Measurements from ENCODE around the gene SOWAHC.
"Not testable (repeated sequence)": the region's sequence is repeated elsewhere in the genome, so short reads cannot be mapped to it uniquely, and the experiment has no call there.

SOWAHC gene

DNA sequence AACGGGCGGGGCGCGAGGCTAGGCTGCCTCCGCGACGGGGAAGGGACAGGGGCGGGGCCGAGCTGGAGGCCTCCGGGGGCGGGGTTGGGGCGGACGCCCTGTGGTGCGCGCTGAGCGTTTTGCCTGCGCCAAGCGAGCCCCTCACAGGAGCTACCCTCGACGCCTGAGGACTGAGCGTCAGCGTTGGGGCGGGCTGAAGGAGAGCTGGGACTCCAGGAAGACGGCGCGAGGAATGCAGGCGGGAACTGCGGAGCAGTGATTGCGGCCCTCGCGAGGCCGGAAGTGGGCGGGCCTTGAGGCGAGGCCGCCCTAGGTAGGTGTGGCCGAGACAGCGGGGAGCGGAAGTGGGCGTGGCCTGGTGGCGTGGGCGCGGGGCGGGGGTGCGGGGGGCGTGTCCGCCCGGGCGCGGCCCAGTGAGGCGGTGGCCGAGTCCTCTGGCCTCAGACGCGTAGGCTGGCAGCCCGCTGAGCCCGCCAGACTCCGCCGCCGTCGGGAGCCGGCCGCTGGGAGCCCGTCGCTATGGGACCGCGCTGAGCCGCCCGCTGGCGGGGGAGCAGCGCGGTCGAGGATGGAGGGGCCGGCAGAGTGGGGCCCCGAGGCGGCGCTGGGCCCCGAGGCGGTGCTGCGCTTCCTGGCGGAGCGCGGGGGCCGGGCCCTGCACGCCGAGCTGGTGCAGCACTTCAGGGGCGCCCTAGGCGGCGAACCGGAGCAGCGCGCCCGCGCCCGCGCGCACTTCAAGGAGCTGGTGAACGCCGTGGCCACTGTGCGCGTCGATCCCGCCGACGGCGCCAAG, at the start of gene SOWAHC, which contains the start of gene SEPTIN10:
Gene SOWAHC, plus strand, starts transcription at position 443 of the 793 bp plus-strand sequence. Its CDS starts 126 bp downstream, at position 569.
Gene SEPTIN10, minus strand, starts transcription at position 45 of the 793 bp plus-strand sequence. CDS start 139 bp downstream, outside the sequence.
- DNase-seq: peak; percentile 76 to 79

DNA sequence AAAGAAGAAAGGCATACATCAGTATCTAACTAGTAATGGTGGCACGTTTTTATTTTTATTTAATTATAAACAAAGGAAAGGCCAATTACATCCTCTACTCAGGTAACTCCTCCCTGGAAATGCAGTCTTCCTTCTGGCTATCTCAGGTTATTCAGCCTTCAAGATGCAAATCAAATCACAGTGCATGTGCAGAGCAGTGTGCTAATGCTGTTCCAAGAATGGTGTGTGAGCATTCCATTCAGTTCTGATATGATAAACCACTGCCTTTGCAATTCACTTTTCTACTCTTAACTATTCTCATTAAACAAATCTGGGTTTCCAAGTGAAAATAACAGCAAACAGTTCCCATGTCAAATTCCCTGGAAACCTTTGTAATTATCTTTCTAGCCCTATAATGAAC, 38.8 kb upstream of the SOWAHC start:
- no peak for DNase-seq

- not testable (repeated sequence) for DNase-seq
These were observed 36.5 kb upstream of the SOWAHC start for GRCh38 chr2:109577630-109578029.

- DNase-seq: no peak
These were observed 31.0 kb upstream of the SOWAHC start for GRCh38 chr2:109582928-109583895.

GRCh38 chr2:109586687-109587086, 27.5 kb upstream of the SOWAHC start:
- DNase-seq: no peak

GRCh38 chr2:109591206-109591605, 23.0 kb upstream of the SOWAHC start:
- DNase-seq: no peak

GRCh38 chr2:109592905-109593304, 21.3 kb upstream of the SOWAHC start:
- no peak for DNase-seq

GRCh38 chr2:109594246-109594885, 19.8 kb upstream of the SOWAHC start:
- no peak for DNase-seq

DNA sequence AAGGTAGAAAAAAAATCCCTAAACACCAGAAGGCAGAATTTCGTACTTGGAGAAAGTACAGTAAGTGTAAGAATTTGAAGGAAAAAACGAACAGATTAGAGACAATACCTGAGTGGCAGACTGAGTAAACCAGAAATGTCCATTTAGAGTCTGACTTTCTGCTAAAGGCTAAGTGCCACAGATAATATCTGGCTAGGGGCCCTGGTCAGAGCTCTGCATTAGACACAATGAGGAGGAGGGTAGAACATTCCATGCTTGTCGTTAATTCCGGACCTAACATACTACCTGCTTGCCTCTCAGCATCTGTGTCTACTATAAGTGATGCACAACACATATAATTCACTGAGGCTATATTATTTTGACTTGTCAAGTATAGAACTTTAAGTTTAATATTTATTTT, 18.5 kb upstream of the SOWAHC start:
- no peak for DNase-seq

DNA sequence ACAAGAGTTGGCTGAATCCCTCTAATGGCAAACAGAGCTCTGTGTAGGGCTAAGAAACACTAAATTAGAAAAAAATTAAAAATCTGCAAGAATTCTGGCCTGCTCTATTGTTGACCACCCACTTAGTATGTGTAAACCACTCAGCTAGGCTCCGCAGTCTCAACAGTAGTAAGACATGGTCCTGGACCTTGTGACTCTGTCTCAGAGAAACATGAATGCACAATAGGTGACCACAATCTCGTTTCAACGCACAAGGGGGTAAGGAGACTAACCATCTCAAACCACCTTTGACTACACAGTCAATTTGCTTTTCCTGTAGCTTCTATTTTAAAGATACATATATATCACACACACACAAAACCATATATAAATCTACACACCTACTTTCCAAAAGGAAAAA, 16.9 kb upstream of the SOWAHC start:
- no peak for DNase-seq

DNA sequence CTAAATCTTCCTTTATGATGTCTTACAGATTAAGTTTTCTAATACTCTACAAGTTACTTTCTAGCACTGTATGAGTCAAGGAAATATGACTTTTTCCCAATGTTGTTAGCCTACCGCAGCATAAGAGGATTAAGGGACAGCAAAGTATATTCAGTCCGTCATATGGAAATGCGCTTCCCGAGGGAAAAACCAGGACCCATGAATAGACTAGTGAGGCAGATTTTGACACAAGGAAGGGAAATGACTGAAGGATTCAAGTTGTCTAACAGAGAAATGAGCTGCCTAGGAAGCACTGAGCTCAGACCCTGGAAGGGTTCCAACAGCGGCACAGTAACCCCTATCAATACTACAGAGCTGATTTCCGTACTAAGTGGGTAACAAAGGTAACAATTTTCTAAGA, 12.4 kb upstream of the SOWAHC start:
- no peak for DNase-seq

- no peak for DNase-seq
These were observed 11.5 kb upstream of the SOWAHC start for GRCh38 chr2:109602617-109603188.

- DNase-seq: no peak
These were observed 9.6 kb upstream of the SOWAHC start for GRCh38 chr2:109604597-109604996.

DNA sequence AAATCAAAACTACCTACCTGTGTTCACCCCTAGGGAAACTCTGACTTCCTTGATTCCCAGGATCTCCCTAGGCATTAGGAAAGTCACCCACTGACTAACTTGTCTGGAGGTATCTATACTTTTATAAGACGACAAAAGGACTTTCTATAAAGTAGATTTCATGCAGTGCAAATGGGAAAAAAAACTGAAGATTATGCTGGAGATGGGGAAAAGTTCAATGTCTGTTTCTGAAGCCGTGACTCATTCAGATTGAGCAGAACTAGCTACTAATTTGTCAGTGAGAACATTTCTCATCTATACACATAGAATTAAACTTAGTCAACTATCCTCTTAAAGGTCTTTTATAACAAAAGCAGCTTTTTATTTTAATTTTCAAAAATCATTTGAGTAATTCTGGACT, 6.4 kb upstream of the SOWAHC start:
- DNase-seq: no peak

DNA sequence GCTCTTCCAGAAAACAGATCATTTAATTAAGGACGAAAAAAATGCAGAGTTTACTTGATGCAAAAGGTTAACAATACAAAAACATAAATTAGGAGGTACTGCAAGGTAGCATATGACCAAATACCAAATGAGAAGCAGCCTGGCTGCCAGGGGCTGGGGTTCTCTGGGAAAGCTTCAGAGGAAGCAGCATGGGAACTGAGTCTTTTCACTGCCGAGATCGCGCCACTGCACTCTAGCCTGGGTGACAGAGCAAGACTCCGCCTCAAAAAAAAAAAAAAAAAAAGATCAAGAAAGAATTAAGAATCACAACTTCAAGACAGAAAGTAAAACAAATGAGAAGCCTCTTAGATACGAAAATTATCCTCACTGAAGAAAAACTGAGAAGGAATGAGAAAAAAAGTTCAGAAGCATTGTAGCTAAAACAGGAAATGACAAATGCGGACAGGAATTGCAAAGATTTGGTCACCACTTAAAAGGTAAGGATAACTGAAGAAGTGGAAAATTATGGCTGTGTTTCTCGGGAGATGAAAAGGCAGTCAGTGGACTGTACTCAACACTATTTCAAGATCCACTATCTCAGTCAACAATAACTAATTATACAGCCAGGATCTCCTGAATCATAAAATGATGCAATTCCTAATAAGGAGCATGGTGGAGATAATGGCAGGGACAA, 4.7 kb upstream of the SOWAHC start:
- DNase-seq: no peak

DNA sequence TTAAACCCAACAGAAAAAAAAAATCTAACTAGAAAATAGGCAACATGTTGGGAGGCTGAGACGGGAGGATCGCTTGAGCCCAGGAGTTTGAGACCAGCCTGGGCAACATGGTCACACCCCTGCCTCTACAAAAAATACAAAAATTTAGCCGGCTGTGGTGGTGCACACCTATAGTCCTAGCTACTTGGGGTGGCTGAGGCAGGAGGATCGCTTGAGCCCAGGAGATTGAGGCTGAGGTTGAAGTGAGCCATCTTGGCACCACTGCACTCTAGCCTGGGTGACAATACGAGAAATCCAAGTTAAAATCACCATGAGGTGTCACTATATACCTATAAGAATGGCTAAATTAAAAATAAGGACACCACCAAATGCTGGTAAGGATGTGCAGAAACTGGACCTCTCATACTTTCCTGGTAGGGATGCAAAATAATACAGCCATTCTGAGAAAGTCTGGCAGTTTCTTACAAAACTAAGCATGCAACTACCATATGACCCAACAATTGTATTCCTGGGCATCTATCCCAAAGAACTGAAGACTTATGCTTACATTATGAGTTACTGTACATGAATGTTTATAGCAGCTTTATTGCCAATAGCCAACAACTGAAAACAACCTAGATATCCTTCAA, 2.6 kb upstream of the SOWAHC start:
- no peak for DNase-seq

DNA sequence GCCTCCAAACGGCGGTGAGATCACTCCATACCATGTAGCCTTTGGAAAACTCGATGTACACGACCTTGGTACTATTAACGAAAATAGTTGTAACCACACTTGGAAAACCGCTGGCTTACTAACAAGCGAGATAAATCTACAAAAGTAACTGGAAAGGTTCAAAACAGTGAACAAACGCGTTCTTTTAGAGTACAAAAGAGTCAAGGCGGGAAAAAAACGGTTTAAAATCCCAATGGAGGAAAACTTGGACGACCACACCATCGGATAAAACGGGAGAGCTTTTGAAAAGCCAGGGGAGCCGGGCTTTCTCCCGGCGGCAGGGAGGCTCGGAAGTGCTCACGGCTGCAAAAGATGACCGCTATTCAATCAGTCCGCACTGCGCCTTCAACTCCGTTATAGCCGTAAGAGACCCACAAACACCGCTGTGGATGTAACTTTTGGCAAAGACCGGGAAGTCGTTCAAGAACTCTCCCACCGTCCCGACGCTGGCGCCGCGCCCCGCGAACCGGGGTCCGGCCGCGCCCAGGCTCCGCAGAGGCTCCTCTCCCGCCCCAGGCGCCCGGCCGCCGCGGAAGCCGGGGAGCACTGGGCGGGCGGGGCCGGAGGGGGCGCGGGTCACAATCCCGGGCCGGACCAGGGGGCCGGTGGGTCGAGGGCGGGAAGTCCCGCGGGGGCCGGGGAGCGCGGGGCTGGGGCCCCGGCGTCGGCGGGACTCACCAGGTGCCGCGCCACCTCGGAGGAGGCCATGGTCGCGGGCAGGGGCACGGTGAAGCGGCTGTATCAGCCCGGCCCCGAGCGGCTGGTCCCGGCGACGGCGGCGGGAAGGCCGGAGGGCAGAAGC, 863 bp upstream of the SOWAHC start:
- DNase-seq: peak in 1 of 2 experiments; percentile 13

- DNase-seq: no peak
These were observed 812 bp downstream of the SOWAHC start for GRCh38 chr2:109614715-109615636.

- DNase-seq: no peak
These were observed 1.5 kb downstream of the SOWAHC start for GRCh38 chr2:109615637-109616144.

Measured in activated CD4-positive, alpha-beta T cell treated with anti-CD3 and anti-CD28 coated beads, Interleukin-2, amount 50 U/mL, for 48 hours (primary cell).